Psoas muscle (tissue), 8 donors: Measurements from ENCODE around the gene C5. TPM values are rescaled to one million over a fixed set of nuclear protein-coding genes. Genes with fewer than 3 reads are reported as not detected.

Source experiments
- ATAC-seq, 4 donors: fragments of 200-7000 bp; cut with Tn5 transposase; one replicate each; pipeline ENCODE4 v1.9.1; 2020; ENCODE audit warnings: moderate library complexity in 3 of 4, mild to moderate bottlenecking in 2 of 4
- DNase-seq, 2 donors: peaks; one replicate each; pipeline ENCODE4 v3.0.0-alpha.2; 2020
- H3K27ac ChIP-seq: fragments of 200-600 bp; one replicate; pipeline ENCODE4 v1.8.0; 2022
- H3K27me3 ChIP-seq, 3 donors: fragments of 200-600 bp in 1 of 3; one replicate each; pipeline versions ENCODE4 v1.6.1 to v1.8.0; 2013 to 2022; ENCODE audit warnings: low read length in 2 of 3, mild to moderate bottlenecking in 2 of 3, moderate library complexity in 1 of 3; ENCODE audit not compliant: insufficient read depth in 3 of 3
- H3K36me3 ChIP-seq, 2 donors: fragments of 200-600 bp in 1 of 2; one replicate each; pipeline versions ENCODE4 v1.6.1 to v1.8.0; 2013 to 2022; ENCODE audit warnings: low read depth in 1 of 2, mild to moderate bottlenecking in 1 of 2, moderate library complexity in 1 of 2; ENCODE audit not compliant: insufficient read depth in 1 of 2
- H3K4me1 ChIP-seq: fragments of 200-600 bp; one replicate; pipeline ENCODE4 v1.8.0; 2022
- H3K4me3 ChIP-seq: fragments of 200-600 bp; one replicate; pipeline ENCODE4 v1.8.0; 2022; ENCODE audit warnings: mild to moderate bottlenecking
- H3K9me3 ChIP-seq: fragments of 200-600 bp; one replicate; pipeline ENCODE4 v1.8.0; 2022
- WGBS, 3 donors: extraction: QIAGEN DNeasy Blood & Tissue Kit; methylation state at CpG; one replicate each; pipeline versions ENCODE4 v1.1.6 to v1.1.7; 2013; 5-methylcytosine and 5-hydroxymethylcytosine counted together
- intact Hi-C, 2 donors: fragments of 100-400 bp; cut with DNase I; formaldehyde crosslinking; loops; one replicate each; pipeline versions ENCODE4 v1.11.0 to v1.14.2; 2022
- polyA plus RNA-seq, 3 donors: library from polyadenylated mRNA; stranded (reverse); fragments of 200-250 nt; gene quantifications; one replicate each; pipeline ENCODE4 v1.2.3, GENCODE V29; 2013
- total RNA-seq, 4 donors: library from RNA; stranded (reverse); fragmentation: NEBNext Ultra II Directional in 2 of 4; extraction: Animal tissue kit (Norgen Biotek cat#: 25700) in 2 of 4; gene quantifications; one replicate each; pipeline versions ENCODE4 v1.2.1 to v1.2.4, GENCODE V29; 2021 to 2023
- TF ChIP-seq, protein P1 (sequence below): fragments of 200-600 bp; IDR thresholded peaks from one replicate; pipeline ENCODE4 v1.8.0; 2022; ENCODE audit warnings: antibody characterized with exemption
- donor health status: healthy with polysubstance abuse.
- donor health status: DM: no; HTN: no; CAD: no; lungs with moderate emphysema.
- donor health status: Bipolar disorder and iron deficiency.
- donor health status: healthy.
- donor health status: DM: yes; HTN: yes; CAD: no.
- donor health status: DM: no; HTN: no; CAD: no.
- donor health status: DM: no; HTN: no; CAD: no.
- donor health status: DM: yes; HTN: yes; CAD: no.

C5 gene
- total and polyA plus RNA-seq, 7 donors: 0.13 to 1.1 (median 0.39) TPM

DNA sequence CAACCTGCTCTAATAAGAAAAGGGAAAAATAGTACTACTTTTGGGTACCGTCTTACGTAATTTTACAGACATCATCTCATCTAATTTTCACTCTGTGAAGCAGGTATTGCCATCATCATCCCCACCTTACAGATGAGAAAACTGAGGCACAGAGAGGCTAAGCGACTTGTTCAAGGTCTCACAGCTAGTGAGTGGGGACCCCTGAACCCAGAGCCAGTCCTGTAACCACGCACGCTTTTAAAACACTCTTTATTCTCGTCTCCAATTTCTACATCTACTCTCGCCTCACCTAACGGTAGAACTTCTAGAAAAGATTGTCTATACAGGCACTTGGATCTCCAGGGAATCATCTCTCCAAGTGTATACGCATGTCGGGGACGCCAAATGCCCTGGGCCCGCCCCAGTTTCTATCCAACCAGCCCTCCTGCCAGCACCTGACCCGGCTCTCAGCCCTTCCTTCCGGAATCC lies 122.0 kb downstream of the C5 start:
- H3K27ac ChIP-seq: peak overlapping the region; percentile 90
- intact Hi-C loops: no loop called here

GRCh38 chr9:120927269-120928014 lies 122.6 kb downstream of the C5 start:
- Histone ChIP-seq H3K4me1 (peaks cover 18% of the 10 kb centered on the region), H3K36me3 (peaks cover 0 to 9% of the 10 kb centered on the region in 2 donors), H3K9me3 (no peaks in the 10 kb centered on the region), H3K27ac (no peak overlapping the region), H3K4me3 (peak overlapping the region; percentile 99), H3K27me3 (no peaks in the 10 kb centered on the region)
- no peak for DNase-seq
- 60 to 78% (median 72%) methylated on average over 8 of the region's 8 CpGs for WGBS, 3 donors
- intact Hi-C loops: no loop called here
- TF ChIP-seq, protein P1, sequence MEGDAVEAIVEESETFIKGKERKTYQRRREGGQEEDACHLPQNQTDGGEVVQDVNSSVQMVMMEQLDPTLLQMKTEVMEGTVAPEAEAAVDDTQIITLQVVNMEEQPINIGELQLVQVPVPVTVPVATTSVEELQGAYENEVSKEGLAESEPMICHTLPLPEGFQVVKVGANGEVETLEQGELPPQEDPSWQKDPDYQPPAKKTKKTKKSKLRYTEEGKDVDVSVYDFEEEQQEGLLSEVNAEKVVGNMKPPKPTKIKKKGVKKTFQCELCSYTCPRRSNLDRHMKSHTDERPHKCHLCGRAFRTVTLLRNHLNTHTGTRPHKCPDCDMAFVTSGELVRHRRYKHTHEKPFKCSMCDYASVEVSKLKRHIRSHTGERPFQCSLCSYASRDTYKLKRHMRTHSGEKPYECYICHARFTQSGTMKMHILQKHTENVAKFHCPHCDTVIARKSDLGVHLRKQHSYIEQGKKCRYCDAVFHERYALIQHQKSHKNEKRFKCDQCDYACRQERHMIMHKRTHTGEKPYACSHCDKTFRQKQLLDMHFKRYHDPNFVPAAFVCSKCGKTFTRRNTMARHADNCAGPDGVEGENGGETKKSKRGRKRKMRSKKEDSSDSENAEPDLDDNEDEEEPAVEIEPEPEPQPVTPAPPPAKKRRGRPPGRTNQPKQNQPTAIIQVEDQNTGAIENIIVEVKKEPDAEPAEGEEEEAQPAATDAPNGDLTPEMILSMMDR: no peak
- no peak for ATAC-seq

More for the DNA sequence above, 122.0 kb downstream of the C5 start:
- peaks cover 18% of the 10 kb centered on the region for H3K4me1 ChIP-seq
- H3K9me3 ChIP-seq: no peaks in the 10 kb centered on the region
- no peaks in the 10 kb centered on the region for H3K27me3 ChIP-seq
- TF ChIP-seq, protein P1: no peak
- WGBS, 3 donors: 38 to 49% (median 43%) methylated on average over 14 of the region's 14 CpGs
- DNase-seq (no peak), ATAC-seq (peak in 2 of 4 donors; percentile 21 to 45)
- peak overlapping the region; percentile 99 for H3K4me3 ChIP-seq
- H3K36me3 ChIP-seq: peaks cover 0 to 4% of the 10 kb centered on the region in 2 donors

DNA sequence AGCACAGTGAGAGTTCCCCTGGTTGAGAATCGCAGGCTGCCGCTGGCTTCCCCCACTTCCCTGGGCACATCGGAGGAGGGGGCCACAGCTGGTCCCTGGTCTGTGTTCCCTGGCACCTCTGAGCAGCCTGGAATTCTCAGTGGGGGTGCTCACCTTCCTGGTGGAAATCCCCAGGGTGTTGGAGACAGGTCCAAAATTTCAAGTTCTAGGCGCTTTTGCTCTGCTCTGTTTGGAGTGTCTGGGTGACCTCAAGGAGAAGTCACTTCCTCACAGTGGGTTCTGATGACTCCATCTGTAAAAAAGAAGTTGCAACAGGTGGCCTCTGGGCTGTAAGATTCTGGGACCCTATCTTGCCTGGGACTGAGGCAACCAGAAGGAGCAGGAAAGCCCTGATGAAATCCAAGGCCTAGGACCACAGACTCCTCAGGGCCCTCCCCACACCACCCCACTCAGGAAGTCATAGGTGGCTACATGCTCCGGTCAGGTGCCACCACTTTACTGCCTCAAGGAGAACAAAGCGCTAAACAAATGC lies 123.6 kb downstream of the C5 start, which contains the start of gene TRAF1:
Gene TRAF1 (minus strand): TSS at position 400 of the 532 bp plus-strand sequence. CDS start 721 bp downstream, outside the sequence.
- TF ChIP-seq, protein P1: no peak
- Histone ChIP-seq H3K4me1 (peaks cover 11% of the 10 kb centered on the region), H3K36me3 (peaks cover 0 to 11% of the 10 kb centered on the region in 2 donors), H3K27me3 (no peaks in the 10 kb centered on the region), H3K4me3 (peak within 1 kb of the TSS; percentile 99), H3K9me3 (no peaks in the 10 kb centered on the region), H3K27ac (no peak within 1 kb of the TSS)
- DNase-seq: no peak
- no peak for ATAC-seq
- intact Hi-C loops: no loop called here
- 78 to 79% (median 78%) methylated on average over 6 of the region's 6 CpGs for WGBS, 3 donors

DNA sequence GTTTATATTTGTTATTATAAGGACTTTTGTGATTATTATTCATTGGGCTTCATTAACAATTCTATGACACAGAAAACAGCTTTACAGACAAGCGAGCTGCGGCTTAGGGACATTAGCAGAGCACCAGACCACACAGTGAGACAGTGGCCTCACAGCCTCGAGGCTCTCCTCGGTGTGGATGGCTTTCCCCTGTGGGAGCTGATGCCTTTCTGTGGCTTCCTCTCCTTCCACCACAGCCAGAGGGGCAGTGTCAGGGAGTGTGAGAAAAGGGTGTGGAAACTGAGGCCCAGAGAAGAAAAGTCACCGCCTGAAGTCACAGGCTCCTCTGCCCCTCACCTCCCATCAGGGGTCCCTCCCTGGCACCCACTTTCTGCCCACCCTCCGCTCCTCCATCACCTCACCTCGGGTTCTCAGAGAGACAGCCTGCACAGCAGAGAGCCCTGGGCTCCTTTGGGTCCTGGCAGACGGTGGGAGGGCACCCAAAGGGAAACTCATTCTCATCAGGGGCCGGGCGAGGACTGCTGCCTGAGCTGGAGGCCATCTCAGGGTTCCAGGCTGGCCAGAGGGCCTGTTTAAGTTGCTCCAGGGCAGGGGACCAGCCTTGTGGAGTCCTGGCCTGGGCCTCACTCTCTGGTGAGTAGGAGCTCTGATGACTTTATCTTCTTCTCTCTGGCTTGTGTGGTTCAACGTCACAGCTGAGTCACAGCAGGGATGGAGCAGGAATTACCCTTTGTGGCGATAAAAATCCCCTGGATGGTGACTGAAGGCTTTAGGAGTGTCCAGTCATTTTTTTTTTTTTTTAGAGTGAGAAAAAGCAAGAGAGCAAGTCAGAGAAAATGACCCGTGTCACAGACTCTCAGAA lies 124.3 kb downstream of the C5 start:
- H3K27me3 ChIP-seq: no peaks in the 10 kb centered on the region
- H3K27ac ChIP-seq: no peak overlapping the region
- WGBS, 3 donors: 68 to 73% (median 70%) methylated on average over 13 of the region's 13 CpGs
- no peak for ATAC-seq
- H3K36me3 ChIP-seq: peaks cover 0 to 11% of the 10 kb centered on the region in 2 donors
- H3K4me3 ChIP-seq: peak overlapping the region; percentile 25
- intact Hi-C loops: no loop called here
- no peaks in the 10 kb centered on the region for H3K9me3 ChIP-seq
- TF ChIP-seq, protein P1: no peak
- DNase-seq: no peak
- H3K4me1 ChIP-seq: peaks cover 5% of the 10 kb centered on the region
